ENCODE measurements around the gene CAV2.

GRCh38 chr7:116478834-116479233 is 20.7 kb upstream of the CAV2 start:
- TF ChIP-seq CTCF (IDR thresholded peaks at IDR 0.05; ENCODE audit: insufficient read depth, low read depth, low read length) (no peak), EZH2 (IDR thresholded peaks at IDR 0.05; ENCODE audit: insufficient read depth, low read length) (no peak)

Data from astrocyte (in vitro differentiated cells and primary cell).